GM12891 (cell line): ENCODE measurements around the gene AEBP1.

ENCODE experiments used
- DNase-seq: peaks from one replicate; pipeline ENCODE4 v3.0.0; 2011; ENCODE audit warnings: low spot score; ENCODE audit not compliant: insufficient read length
- FAIRE-seq: peaks from 2 replicates; lab custom pipeline; 2011; peaks lifted over from hg19 to GRCh38; lab: Jason Lieb, UNC
- PAX5 ChIP-seq: IDR thresholded peaks from 2 replicates; pipeline ENCODE4 v1.6.1; 2011; ENCODE audit warnings: low read length, moderate library complexity, mild to moderate bottlenecking; ENCODE audit not compliant: insufficient read depth, severe bottlenecking
- POLR2A ChIP-seq: IDR thresholded peaks from 2 replicates; pipeline ENCODE4 v1.6.1; 2011; ENCODE audit warnings: low read depth, low read length, control low read depth
- POLR2AphosphoS5 ChIP-seq: IDR thresholded peaks from 2 replicates; pipeline ENCODE4 v1.6.1; 2011; ENCODE audit warnings: low read depth, low read length, control low read depth
- POU2F2 ChIP-seq: IDR thresholded peaks from 2 replicates; pipeline ENCODE4 v1.6.1; 2011; ENCODE audit warnings: low read depth, mild to moderate bottlenecking, control low read depth, low read length, moderate library complexity
- SPI1 ChIP-seq: IDR thresholded peaks from 2 replicates; pipeline ENCODE4 v1.6.1; 2011; ENCODE audit warnings: low read depth, low read length, control low read depth
- TAF1 ChIP-seq: IDR thresholded peaks from 2 replicates; pipeline ENCODE4 v1.6.1; 2011; ENCODE audit warnings: low read depth, low read length, control low read depth

The AEBP1 gene

DNA sequence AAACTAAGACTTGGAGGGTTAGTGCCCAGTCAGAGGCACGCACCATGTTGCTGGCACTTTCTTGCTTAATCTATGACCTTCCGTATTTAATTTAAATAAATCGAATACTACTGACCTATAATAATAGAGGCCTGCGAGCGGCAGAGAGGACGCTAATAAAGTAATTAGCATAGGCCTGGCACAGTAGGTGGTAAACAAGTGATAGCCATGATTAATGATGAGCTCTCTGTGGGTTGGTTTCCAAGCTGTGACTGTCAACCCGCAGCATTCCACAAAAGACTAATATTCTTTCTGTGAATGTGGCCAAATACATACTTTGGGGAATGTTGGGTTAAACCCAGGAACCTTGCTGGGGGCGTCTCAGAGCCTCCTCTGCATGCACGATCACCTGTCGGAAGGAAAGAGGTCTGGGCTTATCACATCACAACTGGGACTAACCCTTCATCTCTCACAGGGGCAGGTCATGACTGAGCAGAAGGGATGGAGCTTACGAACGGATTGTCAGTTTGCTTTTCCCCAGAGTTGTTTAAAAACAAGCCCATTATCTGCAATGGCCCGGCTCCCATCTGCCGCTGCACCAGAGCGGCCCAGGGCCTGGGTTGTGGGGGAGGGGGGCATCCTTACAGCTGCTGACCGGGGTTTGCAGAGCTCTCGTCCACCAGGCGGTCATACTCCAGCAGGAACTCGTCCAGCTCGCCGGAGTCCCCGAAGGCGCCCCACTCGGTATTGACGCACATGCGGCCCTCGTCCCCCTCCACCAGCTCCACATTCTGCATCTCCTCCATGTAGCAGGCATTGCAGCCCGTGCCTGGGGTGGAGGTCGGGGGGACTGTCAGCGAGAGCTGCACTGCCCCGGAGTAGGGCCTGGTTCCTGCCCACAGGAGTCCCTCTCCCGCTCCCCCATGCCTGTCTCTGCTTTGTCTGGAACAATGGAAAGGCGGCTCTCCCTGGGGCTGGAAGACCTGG, 43.2 kb downstream of the AEBP1 start:
- DNase-seq: no peak
- TF ChIP-seq PAX5 (no peak), POLR2AphosphoS5 (no peak), POU2F2 (no peak)
- no peak for FAIRE-seq

DNA sequence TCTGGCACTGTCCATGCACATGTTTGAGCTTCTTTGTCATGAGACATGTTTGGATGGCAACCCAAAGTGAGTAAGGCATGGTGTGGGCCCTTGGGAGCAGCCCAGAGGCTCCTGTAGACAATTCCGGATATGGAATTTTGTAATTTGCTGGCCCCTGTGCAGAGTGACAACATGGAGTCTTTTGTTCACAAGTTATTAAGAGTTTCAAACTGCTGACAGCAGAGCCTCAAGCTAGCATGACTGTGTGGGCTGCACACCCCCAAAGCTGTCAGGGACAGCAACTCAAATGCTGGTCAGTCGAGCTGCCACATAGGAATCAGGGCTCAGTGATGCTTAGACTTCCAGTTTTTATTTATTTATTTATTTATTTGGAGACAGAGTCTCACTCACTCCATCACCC, 44.0 kb downstream of the AEBP1 start:
- DNase-seq: no peak
- no peak for FAIRE-seq
- TF ChIP-seq POLR2A (no peak), TAF1 (no peak), POU2F2 (no peak), SPI1 (no peak), PAX5 (no peak), POLR2AphosphoS5 (no peak)

DNA sequence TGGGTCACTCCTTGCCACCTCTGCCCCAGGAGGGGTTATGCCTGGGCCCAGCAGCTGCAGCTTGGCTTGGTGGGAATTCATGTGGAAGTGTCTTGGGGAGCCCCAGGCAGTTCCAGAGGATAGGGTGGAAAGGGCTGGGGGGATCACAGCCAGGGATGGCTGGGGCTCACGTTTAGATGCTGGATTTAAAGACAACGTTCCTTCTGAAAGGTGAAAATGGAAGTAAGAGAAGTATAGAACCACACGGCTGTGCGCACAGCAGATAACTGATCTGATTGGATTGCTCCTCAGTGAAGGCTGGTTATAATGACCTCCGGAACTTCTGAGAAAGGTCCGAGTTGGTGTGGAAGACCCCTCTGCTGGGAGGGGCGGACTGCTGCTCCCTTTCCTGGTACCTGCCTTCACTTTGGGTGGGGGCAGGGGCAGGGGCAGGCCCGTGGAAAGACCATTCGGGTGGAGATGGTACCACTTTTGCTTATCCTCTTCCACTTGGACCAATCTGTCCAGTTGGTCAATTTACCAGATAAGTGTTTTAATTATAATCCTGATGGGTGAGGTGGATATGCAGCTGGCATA, 44.9 kb downstream of the AEBP1 start:
- DNase-seq (no peak), FAIRE-seq (no peak)
- TF ChIP-seq SPI1: no peak
- no peak for TF ChIP-seq PAX5
- no peak for TF ChIP-seq POLR2AphosphoS5
- TF ChIP-seq TAF1: no peak
- TF ChIP-seq POU2F2: no peak

DNA sequence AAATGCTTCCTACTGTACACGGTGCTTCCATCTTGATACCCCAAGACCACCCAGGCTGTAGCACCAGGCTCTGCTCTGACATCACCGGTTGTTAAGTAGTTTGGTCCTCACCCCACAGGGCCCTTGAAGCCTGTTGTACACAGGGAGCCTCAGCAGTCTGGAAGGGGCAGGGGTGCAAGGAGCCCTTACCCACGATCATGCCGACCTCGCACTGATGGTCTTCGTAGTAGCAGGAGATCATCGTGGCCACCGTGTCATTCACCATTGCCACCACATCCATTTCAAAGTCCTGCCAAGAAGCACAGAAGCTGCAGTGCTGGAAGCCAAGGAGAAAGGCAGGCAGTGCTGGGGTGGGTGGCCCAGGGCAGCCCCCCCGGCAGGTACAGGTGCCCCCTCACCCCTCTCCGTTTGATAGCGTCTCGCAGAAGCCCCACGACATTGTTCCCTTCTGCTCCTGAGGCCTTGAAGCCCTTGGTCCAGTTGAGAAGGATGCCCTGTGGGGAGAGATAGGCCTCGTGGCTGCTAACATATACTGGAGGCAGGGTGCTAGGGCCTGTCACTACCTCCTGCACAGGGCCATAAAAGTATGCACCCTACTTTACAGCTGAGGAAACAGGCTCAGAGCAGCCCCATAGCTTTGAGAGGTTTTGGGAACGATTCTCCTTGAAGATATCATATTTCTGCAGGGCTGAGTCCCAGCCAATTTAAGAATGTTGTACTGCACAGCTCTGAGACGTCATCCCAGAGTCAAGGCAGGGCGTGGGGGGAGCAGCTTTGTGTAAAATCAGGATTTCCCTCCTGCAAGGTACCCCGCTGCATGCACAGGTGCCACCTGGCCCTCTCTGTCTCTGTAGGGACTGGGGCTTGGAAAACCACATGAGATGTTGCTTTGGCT, 45.7 kb downstream of the AEBP1 start:
- TF ChIP-seq SPI1: no peak
- TF ChIP-seq PAX5: no peak
- TF ChIP-seq POU2F2: no peak
- no peak for TF ChIP-seq TAF1
- no peak for TF ChIP-seq POLR2A
- no peak for TF ChIP-seq POLR2AphosphoS5
- DNase-seq (no peak), FAIRE-seq (no peak)

DNA sequence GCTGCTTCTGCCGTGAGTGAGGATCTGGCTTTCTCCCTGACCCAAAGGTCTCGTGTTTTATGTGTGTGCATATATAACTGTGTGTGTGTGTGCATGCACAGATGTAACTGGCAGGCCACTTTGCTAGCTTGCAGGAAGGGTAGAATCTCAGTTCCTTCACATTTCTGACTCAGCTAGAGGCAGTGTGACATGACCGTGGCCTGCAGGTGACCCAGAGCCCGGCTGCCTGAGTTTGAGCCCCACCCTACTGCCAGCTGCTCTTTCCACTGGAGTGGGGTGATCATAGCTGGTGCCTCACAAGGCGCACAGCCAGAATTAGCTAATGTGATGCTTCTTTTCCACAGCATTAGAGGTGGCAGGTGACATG, 46.3 kb downstream of the AEBP1 start:
- FAIRE-seq (peak; percentile 99), DNase-seq (peak; percentile 73)
- TF ChIP-seq POLR2A: no peak
- peak; percentile 86 for TF ChIP-seq SPI1
- 0 out of 2 replicates have a peak, but pooled peaks have one; percentile 41 for TF ChIP-seq POU2F2

DNA sequence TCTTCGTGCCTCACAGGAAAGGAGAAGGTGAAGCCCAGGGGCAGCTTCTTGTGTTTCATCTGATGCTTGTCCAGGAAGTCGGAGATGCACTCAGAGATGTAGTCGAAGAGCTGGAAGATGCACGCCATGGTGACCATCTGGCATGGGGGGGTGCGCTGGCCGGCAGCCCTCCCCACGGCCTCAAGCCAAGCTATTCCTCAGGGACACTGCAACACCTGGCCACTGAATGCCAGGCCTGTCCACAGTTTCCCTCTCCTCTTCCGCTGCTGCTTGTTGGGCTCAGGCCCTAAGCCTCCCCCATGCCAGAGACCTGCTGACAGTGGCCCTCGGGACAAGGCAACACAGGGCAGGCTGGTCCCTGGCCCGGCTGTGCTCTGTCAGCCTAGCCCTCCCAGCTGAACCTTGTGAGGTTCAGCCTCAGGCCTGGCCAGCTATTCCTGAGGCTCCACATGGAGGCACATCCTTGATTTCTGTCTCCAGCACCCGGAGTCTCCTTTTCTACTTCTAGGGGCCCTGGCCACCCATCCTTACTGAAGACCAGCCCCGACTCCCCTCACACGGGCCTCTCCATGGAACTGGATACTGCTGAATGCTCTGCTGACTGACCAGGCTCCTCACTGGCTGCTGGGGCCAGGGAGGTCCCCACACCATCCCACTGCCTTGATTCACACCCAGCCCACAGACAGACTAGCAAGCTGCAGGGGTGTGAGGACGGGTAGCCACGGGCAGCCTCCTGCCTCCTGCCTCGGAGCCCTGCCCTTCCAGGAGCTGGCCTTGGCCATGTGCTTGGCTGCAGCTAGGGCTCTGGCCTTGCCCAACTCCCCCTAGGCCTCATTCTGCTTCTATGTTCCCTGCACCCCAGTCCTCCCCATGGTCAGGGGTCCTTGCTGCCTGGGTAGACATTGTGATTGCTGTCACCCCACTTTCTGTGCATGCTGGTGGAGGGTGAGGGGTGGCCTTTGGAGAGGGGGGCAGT, 47.1 kb downstream of the AEBP1 start:
- no peak for FAIRE-seq
- DNase-seq: no peak
- TF ChIP-seq SPI1 (no peak), PAX5 (no peak), POLR2A (no peak), POLR2AphosphoS5 (no peak), TAF1 (no peak), POU2F2 (no peak)

DNA sequence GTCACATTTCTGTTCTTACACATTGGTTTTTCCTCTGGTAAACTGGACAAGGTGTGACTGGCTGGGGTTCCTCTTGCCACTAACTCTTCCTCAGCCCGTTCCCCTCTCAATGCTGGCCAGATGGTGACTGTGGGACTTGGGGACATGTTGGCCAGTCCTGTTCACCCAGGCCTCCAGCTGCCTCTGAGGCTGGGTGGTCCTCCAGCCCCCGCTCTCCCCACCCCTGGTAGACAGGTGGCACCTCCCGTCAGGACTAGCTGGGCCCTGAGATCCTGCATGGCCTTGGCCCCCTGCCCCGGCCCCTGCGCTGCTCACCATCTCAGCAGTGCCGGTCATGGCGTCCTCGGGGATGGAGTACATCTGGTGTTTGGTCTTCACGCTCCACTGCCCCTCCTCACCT, 47.8 kb downstream of the AEBP1 start:
- FAIRE-seq (no peak), DNase-seq (no peak)
- TF ChIP-seq POLR2A (no peak), POU2F2 (no peak), POLR2AphosphoS5 (no peak)

DNA sequence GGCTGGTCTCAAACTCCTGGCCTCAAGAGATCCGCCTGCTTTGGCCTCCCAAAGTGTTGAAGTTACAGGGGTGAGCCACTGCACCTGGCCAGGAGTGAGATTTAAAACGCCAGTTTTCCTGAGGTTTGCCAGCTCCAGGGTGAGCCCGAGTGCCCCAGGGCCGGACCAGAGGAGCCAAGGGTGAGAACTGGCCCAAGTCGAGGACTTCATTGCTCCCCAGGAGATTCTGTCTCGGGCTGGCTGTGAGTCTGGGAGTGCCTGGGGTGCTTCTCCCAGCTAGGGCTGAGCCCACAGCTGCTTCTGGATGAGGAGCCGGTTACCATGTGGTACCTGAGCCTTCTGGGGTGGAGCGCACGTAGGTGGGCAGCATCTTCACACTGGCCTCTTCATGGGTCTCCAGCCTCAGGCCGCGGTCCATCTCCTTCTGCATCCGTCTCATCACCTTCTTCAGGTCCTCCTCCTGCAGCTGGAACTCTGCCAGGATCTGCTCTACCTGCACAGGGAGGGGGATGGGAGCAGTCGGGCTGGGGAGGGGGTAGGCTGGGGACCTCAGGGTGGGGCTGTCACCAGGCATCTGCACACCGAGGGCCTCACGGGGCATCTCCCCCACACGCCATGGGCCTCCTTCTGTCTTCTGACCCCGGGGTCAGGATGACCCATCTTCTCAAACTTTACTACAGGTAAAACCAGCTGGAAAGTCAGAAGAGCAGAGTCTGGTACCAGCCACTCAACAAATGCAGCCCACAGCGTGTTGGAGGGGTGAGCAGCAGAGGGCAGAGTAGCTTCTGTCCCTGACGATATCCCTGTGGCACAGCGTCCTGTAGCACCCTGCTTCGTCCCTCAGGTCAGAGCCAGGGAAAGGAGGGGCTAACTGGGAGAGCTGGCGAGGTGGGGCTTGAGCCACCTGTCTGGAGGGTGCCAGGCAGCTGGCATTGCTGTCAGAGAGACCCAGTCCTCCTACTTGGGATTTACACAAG, 49.1 kb downstream of the AEBP1 start:
- TF ChIP-seq POLR2AphosphoS5: no peak
- TF ChIP-seq SPI1: no peak
- TF ChIP-seq POLR2A: no peak
- TF ChIP-seq POU2F2: no peak
- no peak for TF ChIP-seq TAF1
- TF ChIP-seq PAX5: no peak
- DNase-seq (no peak), FAIRE-seq (no peak)
